PC-9 (cell line): ENCODE measurements around the gene EHD2. TPM values are rescaled to one million over a fixed set of nuclear protein-coding genes. Genes with fewer than 3 reads are reported as not detected.

Experiments
- Bru-seq: library from RNA; stranded (reverse); fragments of 400-500 nt; gene quantifications from one replicate; lab custom pipeline; 2021; lab: Mats Ljungman, UMichigan
- BruChase-seq, 2 experiments: library from RNA; stranded (reverse); fragments of 400-500 nt; gene quantifications; one replicate each; lab custom pipeline; 2021; lab: Mats Ljungman, UMichigan
- BruUV-seq: library from RNA; stranded (reverse); fragments of 400-500 nt; replicated peaks from 2 replicates; lab custom pipeline; 2021; lab: Mats Ljungman, UMichigan
- CTCF ChIA-PET: fragments of 300-600 bp; sonication (Branson Sonifier 250); formaldehyde crosslinking; loops from one replicate; lab custom pipeline; 2022; ENCODE audit warnings: antibody characterized with exemption; lab: Charles Lee
- POLR2A ChIA-PET: fragments of 300-600 bp; sonication (Branson Sonifier 250); formaldehyde crosslinking; loops from one replicate; lab custom pipeline; 2022; ENCODE audit warnings: antibody characterized with exemption; ENCODE audit not compliant: unreplicated experiment; lab: Charles Lee
- DNase-seq, 2 experiments: peaks; one replicate each; pipeline versions ENCODE4 v3.0.0 to v3.0.0-alpha.2; 2015 to 2022; ENCODE audit warnings: mixed read lengths in 1 of 2
- H2AFZ ChIP-seq: fragments of 200-600 bp; sonication (generic); 2 replicates; pipeline ENCODE4 v1.8.1; 2017; ENCODE audit warnings: antibody characterized with exemption
- H3F3A ChIP-seq: fragments of 200-600 bp; sonication (generic); 2 replicates; pipeline ENCODE4 v1.8.1; 2017; ENCODE audit warnings: antibody characterized with exemption, mild to moderate bottlenecking, low read depth; ENCODE audit not compliant: insufficient read depth
- H3K27ac ChIP-seq: fragments of 200-600 bp; sonication (generic); 2 replicates; pipeline ENCODE4 v1.6.1; 2016; ENCODE audit warnings: mixed run types
- H3K27me3 ChIP-seq: fragments of 200-600 bp; sonication (generic); 2 replicates; pipeline ENCODE4 v1.6.1; 2016; ENCODE audit warnings: low read depth, mixed run types; ENCODE audit not compliant: insufficient read depth
- H3K36me3 ChIP-seq: fragments of 200-600 bp; sonication (generic); 2 replicates; pipeline ENCODE4 v1.6.1; 2016; ENCODE audit warnings: low read depth, mixed run types
- H3K4me1 ChIP-seq: fragments of 200-600 bp; sonication (generic); replicated peaks from 2 replicates; pipeline ENCODE4 v1.6.1; 2016; ENCODE audit warnings: mixed run types; ENCODE audit not compliant: insufficient read depth
- H3K4me2 ChIP-seq: fragments of 200-600 bp; sonication (generic); 2 replicates; pipeline ENCODE4 v1.6.1; 2017; ENCODE audit warnings: mixed run types
- H3K4me3 ChIP-seq: fragments of 200-600 bp; sonication (generic); 2 replicates; pipeline ENCODE4 v1.6.1; 2016; ENCODE audit warnings: mixed run types
- H3K79me2 ChIP-seq: fragments of 200-600 bp; sonication (generic); 2 replicates; pipeline ENCODE4 v1.6.1; 2017; ENCODE audit warnings: low read depth, mixed run types
- H3K9me2 ChIP-seq: fragments of 200-600 bp; sonication (generic); 2 replicates; pipeline ENCODE4 v1.8.1; 2017; ENCODE audit warnings: mild to moderate bottlenecking; ENCODE audit not compliant: insufficient read depth
- H3K9me3 ChIP-seq: fragments of 200-600 bp; sonication (generic); 2 replicates; pipeline ENCODE4 v1.8.1; 2016; ENCODE audit warnings: low read depth; ENCODE audit not compliant: insufficient read depth
- H4K20me1 ChIP-seq: fragments of 200-600 bp; sonication (generic); 2 replicates; pipeline ENCODE4 v1.8.1; 2017; ENCODE audit not compliant: insufficient read depth
- EZH2 ChIP-seq: fragments of 200-600 bp; sonication (generic); IDR thresholded peaks from 2 replicates; pipeline ENCODE4 v1.8.0; 2017; ENCODE audit warnings: antibody characterized with exemption, low read depth
- intact Hi-C: fragments of 100-400 bp; cut with micrococcal nuclease; formaldehyde crosslinking; loops from one replicate; pipeline ENCODE4 v1.10.0; 2022; ENCODE audit not compliant: unreplicated experiment
- long read RNA-seq: library from polyadenylated mRNA; stranded (forward); transcript quantifications from one replicate; pipeline ENCODE4 v2.0.0, GENCODE V29; 2022
- total RNA-seq: library from RNA; stranded (reverse); gene quantifications from 2 replicates; pipeline ENCODE4 v1.2.3, GENCODE V29; 2021
- TF ChIP-seq, protein P1 (sequence below): fragments of 200-600 bp; sonication (generic); conservative IDR thresholded peaks from 2 replicates; pipeline ENCODE4 v1.6.1; 2017; ENCODE audit warnings: mixed run types, antibody characterized with exemption, mild to moderate bottlenecking, moderate library complexity

The EHD2 gene, protein sequence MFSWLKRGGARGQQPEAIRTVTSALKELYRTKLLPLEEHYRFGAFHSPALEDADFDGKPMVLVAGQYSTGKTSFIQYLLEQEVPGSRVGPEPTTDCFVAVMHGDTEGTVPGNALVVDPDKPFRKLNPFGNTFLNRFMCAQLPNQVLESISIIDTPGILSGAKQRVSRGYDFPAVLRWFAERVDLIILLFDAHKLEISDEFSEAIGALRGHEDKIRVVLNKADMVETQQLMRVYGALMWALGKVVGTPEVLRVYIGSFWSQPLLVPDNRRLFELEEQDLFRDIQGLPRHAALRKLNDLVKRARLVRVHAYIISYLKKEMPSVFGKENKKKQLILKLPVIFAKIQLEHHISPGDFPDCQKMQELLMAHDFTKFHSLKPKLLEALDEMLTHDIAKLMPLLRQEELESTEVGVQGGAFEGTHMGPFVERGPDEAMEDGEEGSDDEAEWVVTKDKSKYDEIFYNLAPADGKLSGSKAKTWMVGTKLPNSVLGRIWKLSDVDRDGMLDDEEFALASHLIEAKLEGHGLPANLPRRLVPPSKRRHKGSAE
- total RNA-seq (25.6 and 36.6 TPM in 2 replicates), Bru-seq, nascent RNA (percentile 45 among the genes with signal in this experiment), BruChase-seq, experiment 1, labeled RNA remaining after a 2-hour chase (percentile 67 among the genes with signal in this experiment), BruChase-seq, experiment 2, labeled RNA remaining after a 6-hour chase (percentile 80 among the genes with signal in this experiment)
- long read RNA-seq, transcript EHD2-201 (6 exons, 3,585 nt), result major isoform, 8 of 51 reads
- long read RNA-seq, partial matches to known transcripts, result 1 of 51 reads
- long read RNA-seq, other reads (novel, unspliced or antisense), result 42 of 51 reads

DNA sequence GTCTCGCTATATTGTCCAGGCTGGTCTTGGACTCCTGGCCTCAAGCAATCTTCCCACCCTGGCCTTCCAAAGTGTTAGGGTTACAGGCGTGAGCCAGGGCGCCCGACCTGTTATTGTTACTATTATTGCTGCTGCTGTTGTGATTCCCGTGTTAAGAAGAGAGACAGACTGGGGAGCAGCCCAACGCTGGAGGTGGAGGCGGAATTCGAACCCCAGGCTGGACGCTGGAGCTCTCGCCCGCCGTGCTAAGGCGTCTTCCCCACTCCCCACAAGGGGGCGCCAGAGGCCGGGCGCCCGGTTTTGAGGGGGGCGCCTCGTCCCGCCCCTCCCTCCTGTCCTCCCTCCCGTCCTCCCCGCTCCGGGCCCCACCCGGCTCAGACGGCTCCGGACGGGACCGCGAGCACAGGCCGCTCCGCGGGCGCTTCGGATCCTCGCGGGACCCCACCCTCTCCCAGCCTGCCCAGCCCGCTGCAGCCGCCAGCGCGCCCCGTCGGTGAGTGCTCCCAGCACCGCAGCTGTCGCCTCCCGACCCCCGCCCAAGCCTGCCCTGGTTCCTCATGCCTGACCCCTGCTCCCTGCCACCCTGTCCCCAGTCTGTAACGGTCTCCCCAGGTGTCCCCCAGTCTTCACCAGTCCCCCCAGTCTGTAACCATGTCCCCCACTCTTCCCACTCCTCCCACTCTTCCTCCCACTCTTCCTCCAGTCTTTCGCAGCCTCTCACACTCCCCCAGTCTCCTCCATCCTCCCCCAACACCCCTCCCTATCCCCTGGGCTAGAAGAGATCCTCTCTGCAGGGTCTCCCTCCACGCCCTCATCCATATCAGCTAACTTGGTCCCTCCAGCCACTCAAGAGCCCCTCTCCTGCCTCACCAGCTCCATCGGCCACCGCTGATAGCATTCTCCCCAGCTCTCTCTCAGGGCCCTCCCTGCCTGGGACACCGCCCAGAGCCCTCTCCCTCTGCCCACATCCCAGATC is at the start of gene EHD2:
Gene EHD2 (plus strand): TSS at position 377 of the 976 bp plus-strand sequence. CDS start 3,191 bp downstream, outside the sequence.
- Histone ChIP-seq H3F3A (peaks cover 12% of the 10 kb centered on the region; the same call in 1 of the 2 replicates), H3K4me3 (no peak within 1 kb of the TSS), H3K9me2 (no peaks in the 10 kb centered on the region), H3K9me3 (no peaks in the 10 kb centered on the region), H3K4me1 (0 out of 2 replicates have a peak, but pooled peaks cover 5% of the 10 kb centered on the region), H3K36me3 (no peaks in the 10 kb centered on the region), H2AFZ (no peak within 1 kb of the TSS), H3K4me2 (0 out of 2 replicates have a peak within 1 kb of the TSS, but pooled peaks have one; percentile 15), H4K20me1 (no peaks in the 10 kb centered on the region), H3K27me3 (no peaks in the 10 kb centered on the region), H3K79me2 (no peaks in the 10 kb centered on the region), H3K27ac (no peak within 1 kb of the TSS)
- peak in 1 of 2 experiments; percentile 73 for DNase-seq
- CTCF ChIA-PET, result interaction anchor here (0.5 to 1.0 kb wide), 9 partner anchors 27 to 1598 kb away, joined by 3 to 26 read pairs (median 4); partner anchors contain the start of genes DHX34 and NOP53
- POLR2A ChIA-PET, result interaction anchor here (0.5 kb wide), 1 partner anchor 97 kb away, joined by 5 read pairs; no protein-coding TSS in a partner anchor
- intact Hi-C loops, result loop anchor here (1.0 kb wide), 3 partner anchors 16 to 150 kb away; no protein-coding TSS in a partner anchor
- no TSS peak for BruUV-seq
- no peak for TF ChIP-seq EZH2
- TF ChIP-seq, protein P1, sequence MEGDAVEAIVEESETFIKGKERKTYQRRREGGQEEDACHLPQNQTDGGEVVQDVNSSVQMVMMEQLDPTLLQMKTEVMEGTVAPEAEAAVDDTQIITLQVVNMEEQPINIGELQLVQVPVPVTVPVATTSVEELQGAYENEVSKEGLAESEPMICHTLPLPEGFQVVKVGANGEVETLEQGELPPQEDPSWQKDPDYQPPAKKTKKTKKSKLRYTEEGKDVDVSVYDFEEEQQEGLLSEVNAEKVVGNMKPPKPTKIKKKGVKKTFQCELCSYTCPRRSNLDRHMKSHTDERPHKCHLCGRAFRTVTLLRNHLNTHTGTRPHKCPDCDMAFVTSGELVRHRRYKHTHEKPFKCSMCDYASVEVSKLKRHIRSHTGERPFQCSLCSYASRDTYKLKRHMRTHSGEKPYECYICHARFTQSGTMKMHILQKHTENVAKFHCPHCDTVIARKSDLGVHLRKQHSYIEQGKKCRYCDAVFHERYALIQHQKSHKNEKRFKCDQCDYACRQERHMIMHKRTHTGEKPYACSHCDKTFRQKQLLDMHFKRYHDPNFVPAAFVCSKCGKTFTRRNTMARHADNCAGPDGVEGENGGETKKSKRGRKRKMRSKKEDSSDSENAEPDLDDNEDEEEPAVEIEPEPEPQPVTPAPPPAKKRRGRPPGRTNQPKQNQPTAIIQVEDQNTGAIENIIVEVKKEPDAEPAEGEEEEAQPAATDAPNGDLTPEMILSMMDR, result peak; percentile 94

DNA sequence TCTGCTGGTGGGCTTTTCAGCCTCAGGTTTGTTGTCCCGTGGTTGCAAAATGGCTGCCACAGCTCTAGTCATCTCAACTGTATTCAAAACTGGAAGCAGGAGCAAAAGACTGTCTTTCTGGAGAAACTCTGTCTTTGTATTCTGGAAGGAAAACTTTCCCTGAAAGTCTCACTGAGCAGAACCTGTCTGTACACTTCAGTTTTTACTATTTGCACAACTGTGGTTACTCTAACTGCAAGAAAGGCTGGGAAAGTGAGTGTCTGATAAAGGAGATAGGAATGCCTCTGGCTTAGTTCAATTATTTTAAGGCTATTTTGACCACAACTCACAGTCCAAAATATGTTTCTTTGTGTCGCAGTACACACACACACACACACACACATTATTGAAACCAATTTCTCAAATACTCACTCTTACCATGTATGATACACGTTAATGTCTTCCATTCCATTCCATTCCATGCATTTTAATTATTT is 49.7 kb upstream of the EHD2 start:
- peak overlapping the region; percentile 46 for H3K4me3 ChIP-seq
- H3K4me2 ChIP-seq, result peak overlapping the region; percentile 84
- H3K9me2 ChIP-seq, result no peaks in the 10 kb centered on the region
- CTCF ChIA-PET, result interaction anchor here (0.6 kb wide), 1 partner anchor 1151 kb away, joined by 4 read pairs; no protein-coding TSS in a partner anchor
- BruUV-seq, result no TSS peak
- no peaks in the 10 kb centered on the region for H3K27me3 ChIP-seq
- H4K20me1 ChIP-seq, result no peaks in the 10 kb centered on the region
- 0 out of 2 replicates have a peak overlapping the region, but pooled peaks have one; percentile 15 for H2AFZ ChIP-seq
- DNase-seq, result peak; percentile 45 to 99
- intact Hi-C loops, result loop anchor here (1.0 kb wide), 2 partner anchors 15 to 55 kb away; no protein-coding TSS in a partner anchor
- no peak for TF ChIP-seq EZH2
- TF ChIP-seq, protein P1, result no peak
- POLR2A ChIA-PET, result interaction anchor here (0.6 to 0.9 kb wide), 4 partner anchors 13 to 438 kb away, joined by 3 to 6 read pairs (median 4); no protein-coding TSS in a partner anchor
- H3K9me3 ChIP-seq, result no peaks in the 10 kb centered on the region
- peaks cover 61% of the 10 kb centered on the region for H3K79me2 ChIP-seq
- H3K4me1 ChIP-seq, result peaks cover 82% of the 10 kb centered on the region
- H3K27ac ChIP-seq, result peak overlapping the region; percentile 99
- H3F3A ChIP-seq, result peaks cover 80% of the 10 kb centered on the region
- H3K36me3 ChIP-seq, result no peaks in the 10 kb centered on the region
